DMS 273 (cell line): ENCODE results near the gene NOS1AP.
A peak's percentile ranks its signal among the peaks of the same experiment; 100 is the strongest.
"Not testable (repeated sequence)": the region's sequence is repeated elsewhere in the genome, so short reads cannot be mapped to it uniquely, and the experiment has no call there.

Source experiments
- DNase-seq: peaks from one replicate; lab custom pipeline; 2025; ENCODE audit not compliant: unreplicated experiment; lab: John Stamatoyannopoulos, UW

Gene NOS1AP

DNA sequence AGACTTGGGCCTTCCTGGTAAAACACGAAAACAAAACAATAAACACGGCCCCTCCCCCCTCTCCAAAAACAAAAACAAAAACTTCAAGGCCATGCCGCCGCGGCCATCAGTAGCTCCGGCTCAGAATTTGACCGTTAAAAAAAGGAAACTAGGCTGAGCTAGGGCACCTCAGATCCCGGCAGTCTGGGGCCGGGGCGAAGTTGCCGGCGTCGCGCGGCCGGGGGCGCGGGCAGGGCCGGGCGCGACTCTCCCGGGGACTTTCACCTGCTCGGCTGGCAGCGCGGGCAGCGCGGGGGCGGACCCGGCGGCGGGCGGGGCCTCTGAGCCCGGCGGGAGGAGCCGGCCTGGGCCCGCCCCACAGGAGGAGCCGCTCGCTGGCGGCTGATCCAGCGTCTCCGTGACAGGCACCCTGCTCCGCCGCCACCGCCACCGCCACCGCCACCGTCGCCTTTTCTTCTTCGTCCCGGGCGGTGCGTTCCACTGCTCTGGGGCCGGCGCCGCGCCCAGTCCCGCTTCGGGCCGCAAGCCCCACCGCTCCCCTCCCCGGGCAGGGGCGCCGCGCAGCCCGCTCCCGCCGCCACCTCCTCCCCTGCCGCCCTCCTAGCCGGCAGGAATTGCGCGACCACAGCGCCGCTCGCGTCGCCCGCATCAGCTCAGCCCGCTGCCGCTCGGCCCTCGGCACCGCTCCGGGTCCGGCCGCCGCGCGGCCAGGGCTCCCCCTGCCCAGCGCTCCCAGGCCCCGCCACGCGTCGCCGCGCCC, at the start of gene NOS1AP:
Gene NOS1AP (plus strand): TSS at position 358 of the 760 bp plus-strand sequence. CDS start 487 bp downstream, outside the sequence.
- DNase-seq, result peak; percentile 89

DNA sequence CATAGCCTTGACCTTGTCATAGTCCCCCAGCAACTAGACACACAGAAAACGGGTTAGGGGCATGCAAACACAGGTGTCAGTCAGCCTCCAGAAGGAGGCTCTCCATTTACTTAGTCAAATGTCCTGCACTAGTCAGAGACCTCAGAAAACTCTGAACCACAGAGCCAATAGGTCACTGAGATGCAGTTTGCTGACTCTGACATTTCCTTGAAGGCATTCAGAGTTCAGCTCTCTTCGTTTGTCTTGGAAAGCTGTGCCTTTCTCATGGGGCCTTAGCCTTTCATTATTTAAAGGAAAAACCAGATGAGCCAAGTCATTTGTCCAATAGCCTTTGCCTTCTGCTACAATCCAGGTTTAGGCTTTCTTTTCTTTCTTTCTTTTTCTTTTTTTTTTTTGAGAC, 49.3 kb upstream of the NOS1AP start:
- no peak for DNase-seq

DNA sequence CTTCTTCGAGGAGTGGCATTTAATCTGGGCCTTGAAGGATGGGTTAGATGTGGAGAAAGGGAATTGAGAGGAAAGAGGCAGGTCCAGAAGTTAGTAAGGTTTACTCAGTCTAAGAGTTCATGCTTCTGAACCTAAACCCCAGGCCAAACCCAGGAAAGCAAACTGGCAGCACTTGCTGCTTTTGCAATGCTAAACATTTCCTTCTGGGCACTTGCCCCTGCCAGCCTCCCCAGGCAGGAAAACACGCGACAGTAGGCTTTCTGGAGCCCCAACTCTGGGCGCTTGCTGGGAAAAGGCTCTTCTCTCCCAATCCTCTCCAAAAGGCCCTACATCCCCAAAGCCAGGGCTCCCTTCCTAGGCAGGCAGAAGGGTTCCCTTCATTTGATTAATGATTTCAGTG, 48.4 kb upstream of the NOS1AP start:
- DNase-seq, result peak; percentile 30

DNA sequence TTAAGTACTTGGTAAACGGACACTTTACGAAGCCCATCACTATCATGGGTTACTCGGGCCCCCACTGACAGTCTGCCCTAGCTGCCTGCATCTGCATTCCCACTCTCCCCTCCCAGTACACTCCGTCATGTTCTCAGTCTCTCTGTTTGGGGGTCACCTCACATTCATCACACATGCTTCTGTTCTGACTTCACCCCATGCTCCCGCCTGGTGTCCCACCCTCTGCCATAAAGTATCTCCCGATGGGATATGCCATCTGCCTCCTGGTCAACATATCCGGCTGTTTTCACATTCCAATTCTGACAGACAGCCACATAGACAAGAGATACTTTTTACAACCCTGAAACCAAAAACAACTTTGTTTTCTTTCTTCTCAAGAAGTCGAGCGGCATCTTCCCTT, 46.9 kb upstream of the NOS1AP start:
- DNase-seq, result peak; percentile 28

DNA sequence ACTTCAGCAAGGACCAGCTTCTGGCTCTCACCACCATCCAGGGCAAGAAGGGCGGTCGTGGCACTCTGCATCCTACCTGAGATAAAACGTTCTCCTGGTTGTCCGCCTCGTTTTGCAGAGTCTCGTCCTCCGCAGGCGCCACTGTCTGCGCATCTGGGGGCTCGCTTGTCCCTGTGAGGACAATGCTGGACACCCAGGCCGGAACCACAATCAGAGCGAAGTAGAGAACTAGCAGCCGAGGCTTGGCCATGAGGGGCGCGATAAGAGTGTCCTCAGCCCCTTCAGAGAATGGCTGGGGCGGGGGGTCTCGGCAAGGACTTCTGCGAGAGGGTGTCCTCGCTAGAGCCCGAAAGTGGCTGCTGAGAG, 46.3 kb upstream of the NOS1AP start:
- no peak for DNase-seq

DNA sequence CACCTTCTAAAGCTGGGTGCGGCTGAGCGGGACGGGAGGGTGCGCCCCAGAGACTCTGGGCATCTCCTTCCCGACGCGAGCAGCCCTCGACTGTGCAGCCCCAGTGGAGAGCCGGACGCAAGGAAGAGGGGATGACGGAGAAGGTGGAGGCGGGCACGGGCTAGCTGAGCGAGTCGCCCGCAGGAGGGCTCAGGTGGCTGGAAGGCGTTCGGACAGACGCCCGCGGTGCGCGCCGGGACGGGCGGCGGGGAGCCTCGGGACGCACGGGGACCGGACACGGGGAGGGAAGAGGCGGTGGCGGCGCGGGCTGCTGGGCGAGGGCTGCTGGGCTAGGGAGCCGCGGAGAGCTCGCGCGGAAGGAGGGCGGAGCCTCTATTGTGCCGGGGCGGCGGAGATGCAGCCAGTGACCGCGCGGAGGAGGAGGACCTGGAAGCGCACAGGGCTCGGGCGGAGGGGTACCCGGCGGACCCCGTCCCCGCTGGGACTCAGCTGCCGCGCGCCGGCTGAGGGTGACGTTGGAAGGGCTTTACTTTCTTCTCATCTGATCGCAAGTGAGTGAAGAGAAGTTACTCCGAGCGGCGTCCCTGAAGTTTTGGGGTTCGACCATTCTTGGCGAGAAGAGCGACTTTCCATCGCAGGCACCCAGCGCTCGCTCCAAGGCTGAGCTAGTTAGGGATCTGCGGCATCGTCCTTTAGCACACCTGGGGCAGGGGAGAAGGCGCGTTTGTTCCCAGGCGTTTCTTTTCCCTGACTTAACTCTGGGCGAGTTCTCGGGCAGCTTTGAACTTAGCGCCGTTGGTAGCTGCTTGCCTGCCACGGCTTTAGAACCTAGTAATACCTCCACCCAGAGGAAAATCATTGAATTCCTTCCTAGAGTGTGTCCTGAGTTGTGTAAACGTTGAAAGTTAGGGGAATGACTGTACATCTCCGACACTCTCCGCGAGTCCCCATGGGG, 45.7 kb upstream of the NOS1AP start, which contains the start of gene OLFML2B:
Gene OLFML2B (minus strand): TSS at position 323 of the 955 bp plus-strand sequence. CDS start 439 bp downstream, outside the sequence.
- DNase-seq, result peak; percentile 79

DNA sequence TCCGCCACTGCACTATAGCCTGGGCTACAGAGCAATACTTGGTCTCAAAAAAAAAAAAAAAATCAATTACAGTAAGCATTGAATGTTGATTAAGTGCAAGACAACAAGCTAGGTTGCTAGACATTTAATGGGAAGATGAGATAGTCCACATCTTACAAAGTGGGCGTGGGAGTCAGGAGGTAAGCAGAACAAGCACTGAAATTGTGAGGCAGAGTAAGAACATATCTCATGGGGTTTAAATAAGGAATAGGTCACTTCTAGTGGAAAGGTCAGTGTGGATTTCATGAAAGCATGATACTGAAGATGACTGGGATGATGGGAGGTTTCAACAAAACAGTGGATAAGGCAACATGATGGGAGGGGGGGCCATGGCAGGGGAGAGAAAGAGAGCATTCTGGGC, 44.0 kb upstream of the NOS1AP start:
- no peak for DNase-seq

DNA sequence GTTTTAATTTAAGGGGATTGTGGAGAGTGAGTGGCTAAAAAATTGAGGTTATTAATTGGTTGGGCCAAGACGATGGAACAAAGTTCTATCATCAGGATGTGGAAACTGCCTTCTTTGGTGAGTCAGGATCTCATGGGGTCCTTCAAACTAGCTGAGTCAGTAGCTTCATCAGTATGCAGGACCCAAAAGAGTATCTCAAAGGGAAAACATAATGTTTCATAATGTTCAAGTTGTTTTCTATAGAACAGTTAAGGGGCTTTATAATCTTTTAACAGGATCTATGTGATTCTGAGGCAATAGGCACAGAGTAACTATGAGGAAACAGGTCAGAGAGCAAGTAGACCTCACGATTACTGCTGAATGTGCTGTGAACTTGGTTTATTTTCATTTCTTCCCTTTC, 42.6 kb upstream of the NOS1AP start:
- DNase-seq, result no peak

DNA sequence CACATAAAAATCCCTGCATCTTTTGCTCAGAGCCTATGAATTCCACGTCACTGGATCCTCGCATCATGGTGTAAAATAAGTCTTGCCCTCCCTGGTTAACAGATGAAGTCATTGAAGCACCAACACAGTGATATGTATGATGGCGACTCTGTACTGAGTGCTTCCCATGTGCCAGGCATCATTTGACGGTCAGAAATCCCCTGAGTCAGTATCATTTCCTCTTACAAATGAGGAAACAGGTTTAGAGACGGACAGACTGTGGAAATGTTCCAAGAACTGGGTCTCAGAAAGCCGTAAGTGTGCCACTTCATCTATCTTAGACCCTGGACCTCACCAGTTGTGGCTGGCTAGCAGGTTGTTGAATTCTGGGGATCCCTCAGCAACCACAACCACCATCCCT, 40.8 kb upstream of the NOS1AP start:
- DNase-seq, result peak; percentile 50

DNA sequence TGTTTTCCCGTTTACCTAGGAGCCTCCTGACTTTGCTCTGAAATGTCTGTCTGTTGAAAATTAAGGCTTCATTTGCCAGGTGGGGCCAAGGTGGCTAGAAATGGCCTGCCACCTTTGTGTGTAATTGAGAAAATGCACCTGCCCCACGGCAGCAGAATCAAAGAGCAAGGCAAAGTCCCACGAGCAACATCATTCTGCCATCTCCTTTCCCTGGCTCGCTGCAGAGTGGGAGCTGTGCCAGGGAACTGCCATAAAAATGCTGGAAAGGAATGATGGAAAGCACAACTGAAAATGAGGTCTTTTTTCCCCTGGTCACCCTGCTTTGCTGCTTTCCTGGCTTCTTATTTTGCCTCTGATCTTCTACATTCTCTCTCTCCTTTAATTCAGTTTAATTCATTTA, 40.3 kb upstream of the NOS1AP start:
- DNase-seq, result peak; percentile 60

DNA sequence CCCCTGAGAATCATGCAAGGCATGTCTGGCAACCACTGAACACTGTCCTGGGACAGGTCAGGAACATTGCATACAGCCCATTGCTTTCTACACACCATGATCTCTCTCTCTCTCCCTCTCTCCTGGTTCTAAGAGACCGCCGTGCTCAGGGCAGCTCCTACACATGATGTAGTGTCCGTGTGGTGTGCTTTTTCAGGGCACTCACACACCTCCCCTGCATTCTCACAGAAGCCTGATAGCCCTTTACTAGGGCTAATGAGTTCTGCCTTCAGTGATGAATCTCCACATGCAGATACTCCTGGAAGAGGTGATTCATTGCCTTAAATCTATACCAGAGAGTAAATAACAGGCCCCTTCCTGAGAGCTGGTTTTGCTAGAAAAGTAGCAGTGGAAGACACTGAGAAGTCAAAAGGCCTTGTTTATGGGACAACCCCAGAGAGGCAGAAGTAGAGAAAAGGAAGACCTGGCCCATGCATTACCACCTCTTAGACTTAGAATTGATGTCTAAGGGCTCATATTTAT, 38.7 kb upstream of the NOS1AP start:
- DNase-seq, result no peak

DNA sequence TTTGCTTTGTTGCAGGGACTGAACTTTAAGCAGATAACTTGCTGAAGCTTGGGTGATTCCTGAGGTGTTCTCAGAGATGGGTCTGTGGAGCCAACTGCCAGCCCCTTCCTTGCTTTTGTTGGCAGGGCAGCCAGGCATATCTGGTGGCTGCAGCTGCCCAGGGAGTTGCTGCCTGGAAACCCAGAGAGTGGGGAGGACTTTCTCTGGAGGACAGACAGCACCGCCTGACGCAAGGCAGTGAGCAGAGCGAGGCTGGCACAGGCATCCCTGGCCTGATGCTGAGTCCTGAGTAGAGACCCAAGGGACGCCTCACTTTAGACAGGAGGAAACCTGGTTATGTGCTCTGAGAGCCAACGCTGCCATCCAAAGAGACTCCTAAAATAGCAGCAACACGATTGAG, 36.1 kb upstream of the NOS1AP start:
- peak; percentile 23 for DNase-seq

DNA sequence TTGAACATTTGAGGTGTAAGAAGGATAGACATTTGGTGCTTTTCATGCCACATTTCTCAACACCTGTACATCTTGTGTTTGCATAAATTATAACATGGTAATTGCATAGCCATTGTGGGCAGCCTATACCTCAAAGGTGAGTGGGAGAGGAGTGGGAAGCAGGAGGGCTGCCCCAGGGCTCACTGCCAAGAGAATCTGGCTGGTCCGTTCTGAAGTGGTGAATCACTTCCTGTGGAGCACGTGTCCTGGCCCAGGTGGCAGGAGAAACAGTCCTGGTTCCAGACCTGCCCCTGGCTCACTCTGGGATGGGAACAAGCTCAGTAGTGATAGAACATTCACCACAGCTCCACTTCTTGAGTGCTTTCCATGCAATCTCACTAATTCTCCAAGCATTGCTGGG, 34.2 kb upstream of the NOS1AP start:
- peak; percentile 27 for DNase-seq

DNA sequence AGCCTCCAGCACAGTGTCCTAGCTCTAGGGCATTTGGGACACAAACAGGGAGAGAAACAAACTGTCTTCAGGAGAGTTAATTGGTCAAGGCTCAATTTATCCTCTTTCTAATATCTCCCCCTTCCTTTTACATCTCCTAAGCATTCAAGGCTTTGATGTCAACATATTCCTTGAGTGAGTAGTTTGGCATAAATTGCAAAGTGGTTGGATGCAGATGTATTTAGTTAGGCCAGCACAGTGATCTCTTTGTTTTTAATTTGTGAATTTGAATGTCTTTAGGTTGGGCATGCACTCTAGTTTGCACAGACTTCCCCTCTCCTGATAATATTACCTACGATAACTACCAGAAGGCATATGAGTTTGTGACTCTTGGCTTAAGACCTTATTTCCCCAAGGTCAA, 33.3 kb upstream of the NOS1AP start:
- DNase-seq, result no peak

DNA sequence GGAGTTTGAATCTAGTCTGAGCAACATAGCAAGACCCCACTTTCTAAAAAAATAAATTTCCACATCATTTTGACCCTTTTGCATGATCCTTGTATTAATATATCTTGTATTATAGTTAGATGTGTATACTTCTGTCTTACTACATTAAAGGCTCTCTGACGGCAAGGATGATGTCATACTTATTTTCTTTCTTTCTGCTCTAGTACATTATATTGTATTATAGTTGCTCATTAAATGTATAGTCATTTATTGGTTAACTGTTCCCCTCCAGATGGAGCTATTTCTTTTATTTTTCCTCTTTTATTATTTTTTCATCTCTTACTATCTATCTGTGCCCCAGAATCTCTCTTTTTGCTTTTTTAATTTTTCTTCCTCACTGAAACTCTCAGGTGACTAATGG, 30.9 kb upstream of the NOS1AP start:
- DNase-seq, result no peak

DNA sequence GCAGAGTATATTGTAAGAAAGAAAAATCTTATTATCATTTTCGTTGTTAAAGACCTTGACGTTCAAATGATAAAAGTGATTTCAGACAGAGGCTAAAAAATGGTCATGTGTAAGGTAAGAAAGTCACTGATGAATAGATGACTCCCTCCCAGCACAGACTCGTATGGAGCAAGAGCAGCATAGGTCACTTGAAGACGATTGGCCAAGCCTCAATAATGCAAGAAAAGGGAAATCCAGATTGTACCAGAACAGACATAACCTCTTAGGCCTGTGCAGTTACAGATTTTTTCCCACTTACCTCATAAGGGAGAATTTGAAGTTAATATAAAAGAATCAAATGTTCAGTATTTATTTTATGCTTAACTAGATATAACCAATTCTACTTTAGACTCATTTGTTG, 29.5 kb upstream of the NOS1AP start:
- no peak for DNase-seq

DNA sequence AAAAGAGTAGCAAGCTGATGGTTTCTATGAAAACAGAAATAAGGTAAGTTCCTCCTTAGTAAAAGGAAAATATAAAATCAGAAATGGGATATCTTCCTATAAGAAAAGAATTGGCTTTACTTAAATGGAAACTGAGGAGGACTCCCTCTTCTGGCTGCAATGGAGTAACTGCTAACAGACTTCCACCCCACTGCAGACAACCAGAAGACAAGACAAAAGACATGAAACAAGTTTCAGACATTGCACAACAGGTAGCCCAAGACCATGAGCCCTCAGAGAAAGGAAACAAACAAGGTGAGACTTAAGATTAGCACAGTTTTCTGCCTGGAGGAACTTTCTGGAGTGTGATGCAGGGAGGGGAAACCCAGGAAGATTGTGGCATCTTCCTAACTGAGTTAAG, 28.8 kb upstream of the NOS1AP start:
- peak; percentile 20 for DNase-seq

DNA sequence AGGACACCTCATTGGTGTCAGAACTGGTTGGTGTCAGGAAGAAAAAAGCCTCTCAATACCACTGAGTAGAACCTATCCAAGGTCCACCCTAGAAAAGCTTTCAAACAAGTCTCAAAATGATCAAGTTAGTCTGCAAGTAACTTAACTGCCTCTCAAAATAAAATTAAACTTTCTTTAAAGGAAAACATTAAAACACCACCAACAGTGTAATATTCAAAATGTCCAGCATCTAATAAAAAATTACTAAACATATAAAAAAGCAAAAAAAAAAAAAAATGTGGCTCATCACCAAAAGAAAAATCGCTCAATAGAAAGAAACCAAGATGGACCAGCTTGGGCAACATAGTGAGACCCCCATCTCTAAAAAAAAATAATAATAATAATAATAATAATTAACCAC, 27.1 kb upstream of the NOS1AP start:
- no peak for DNase-seq

DNA sequence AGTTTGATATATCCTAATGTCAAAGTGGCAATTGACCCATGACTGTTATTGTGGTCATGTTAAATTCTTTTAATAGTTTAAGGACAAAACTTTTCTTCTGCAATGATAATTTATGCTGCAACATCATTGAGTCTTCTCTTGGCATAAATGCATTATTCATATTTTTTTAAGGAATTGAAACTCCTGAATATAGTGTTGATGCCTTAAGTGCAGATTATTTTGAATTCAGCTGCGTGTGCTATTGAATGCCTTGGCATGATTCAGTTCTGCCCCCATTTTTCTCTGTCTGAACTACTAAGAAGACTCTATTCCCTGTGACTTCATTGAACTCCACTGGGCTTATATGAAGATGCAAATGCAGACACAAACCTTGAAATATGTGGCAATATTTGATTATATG, 22.6 kb upstream of the NOS1AP start:
- no peak for DNase-seq

DNA sequence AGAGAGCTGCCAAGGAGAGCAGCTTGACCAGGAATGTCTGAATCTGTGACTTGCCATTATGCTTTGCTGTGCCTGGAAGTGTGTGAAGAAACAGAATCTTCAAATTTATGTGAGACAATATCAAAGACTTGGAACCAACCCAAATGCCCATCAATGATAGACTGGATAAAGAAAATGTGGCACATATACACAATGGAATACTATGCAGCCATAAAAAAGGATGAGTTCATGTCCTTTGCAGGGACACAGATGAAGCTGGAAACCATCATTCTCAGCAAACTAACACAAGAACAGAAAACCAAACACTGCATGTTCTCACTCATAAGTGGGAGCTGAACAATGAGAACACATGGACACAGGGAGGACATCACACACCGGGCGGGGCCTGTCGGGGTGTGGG, 15.5 kb upstream of the NOS1AP start:
- not testable (repeated sequence) for DNase-seq

DNA sequence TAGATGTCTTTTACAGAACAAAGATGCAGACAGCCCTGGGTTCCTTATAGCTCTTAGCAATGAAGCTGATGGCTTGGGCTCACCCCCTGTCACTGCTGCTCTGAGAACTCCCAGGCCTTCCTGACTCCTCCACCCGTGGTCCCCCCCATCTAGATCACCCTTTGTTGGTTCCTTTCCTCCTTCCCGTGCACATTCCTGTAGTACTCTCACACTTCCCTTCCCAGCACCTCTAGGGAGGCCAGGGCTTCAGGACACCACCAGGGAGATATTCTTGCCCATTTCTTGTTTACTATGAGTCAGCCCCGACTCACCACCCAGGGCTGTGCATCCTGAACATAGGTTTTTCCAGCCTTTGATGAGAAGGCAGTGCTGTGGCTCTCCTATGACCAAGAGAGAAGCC, 14.4 kb upstream of the NOS1AP start:
- DNase-seq, result no peak

DNA sequence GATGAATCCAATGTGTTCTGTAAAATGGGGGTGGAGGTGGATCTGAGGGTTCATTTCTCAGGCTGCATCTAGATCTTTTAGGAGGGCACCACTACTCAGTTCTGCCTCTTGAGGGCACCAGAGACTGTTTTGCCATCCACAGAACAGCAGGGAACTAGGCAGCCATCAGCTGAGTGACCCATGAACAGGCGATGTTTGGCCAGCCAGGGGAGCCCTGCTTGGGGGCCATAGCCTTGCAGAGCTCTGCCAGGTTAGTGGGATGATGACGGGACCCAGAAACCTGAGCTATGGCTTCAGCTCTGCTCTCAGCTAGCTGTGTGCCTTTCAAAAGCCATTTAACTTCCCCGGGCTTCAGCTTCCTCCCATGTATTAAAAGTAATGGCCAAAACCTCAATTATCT, 13.4 kb upstream of the NOS1AP start:
- peak; percentile 83 for DNase-seq
